OCI-LY1 (cell line): ENCODE results near the gene SPA17.

Source experiments
- CTCF ChIP-seq: fragments of 200-600 bp; sonication (generic), shearing (Covaris generic); IDR thresholded peaks from 2 replicates; pipeline ENCODE4 v1.5.1; 2017; ENCODE audit warnings: mild to moderate bottlenecking, antibody characterized with exemption, low read length, moderate library complexity, mixed read lengths
- EZH2 ChIP-seq: fragments of 200-600 bp; sonication (generic), shearing (Covaris generic); IDR thresholded peaks from 2 replicates; pipeline ENCODE4 v1.8.0; 2017; ENCODE audit warnings: borderline replicate concordance, mixed run types, mild to moderate bottlenecking, antibody characterized with exemption, low read length, moderate library complexity, mixed read lengths

- TF ChIP-seq CTCF (no peak), EZH2 (no peak)
Measured at GRCh38 chr11:124667601-124668000, 6.1 kb upstream of the SPA17 start.
